Prostate gland (tissue), 2 donors: Measurements from ENCODE around the gene MFAP2.

Experiments used
- POLR2A ChIP-seq: fragments of 450-650 bp; IDR thresholded peaks from one replicate; pipeline ENCODE4 v1.6.1; 2016; ENCODE audit warnings: antibody characterized with exemption, mild to moderate bottlenecking
- TF ChIP-seq, protein P1 (sequence below), 4 experiments: fragments of 200-600 bp in 2 of 4; fragments of 450-650 bp in 2 of 4; sonication (generic) in 2 of 4; IDR thresholded peaks; 1 replicate in 3 of 4; 2 replicates in 1 of 4; pipeline ENCODE4 v1.5.1; 2016 to 2019; ENCODE audit warnings: antibody characterized with exemption in 4 of 4, mild to moderate bottlenecking in 2 of 4, moderate library complexity in 2 of 4

DNA sequence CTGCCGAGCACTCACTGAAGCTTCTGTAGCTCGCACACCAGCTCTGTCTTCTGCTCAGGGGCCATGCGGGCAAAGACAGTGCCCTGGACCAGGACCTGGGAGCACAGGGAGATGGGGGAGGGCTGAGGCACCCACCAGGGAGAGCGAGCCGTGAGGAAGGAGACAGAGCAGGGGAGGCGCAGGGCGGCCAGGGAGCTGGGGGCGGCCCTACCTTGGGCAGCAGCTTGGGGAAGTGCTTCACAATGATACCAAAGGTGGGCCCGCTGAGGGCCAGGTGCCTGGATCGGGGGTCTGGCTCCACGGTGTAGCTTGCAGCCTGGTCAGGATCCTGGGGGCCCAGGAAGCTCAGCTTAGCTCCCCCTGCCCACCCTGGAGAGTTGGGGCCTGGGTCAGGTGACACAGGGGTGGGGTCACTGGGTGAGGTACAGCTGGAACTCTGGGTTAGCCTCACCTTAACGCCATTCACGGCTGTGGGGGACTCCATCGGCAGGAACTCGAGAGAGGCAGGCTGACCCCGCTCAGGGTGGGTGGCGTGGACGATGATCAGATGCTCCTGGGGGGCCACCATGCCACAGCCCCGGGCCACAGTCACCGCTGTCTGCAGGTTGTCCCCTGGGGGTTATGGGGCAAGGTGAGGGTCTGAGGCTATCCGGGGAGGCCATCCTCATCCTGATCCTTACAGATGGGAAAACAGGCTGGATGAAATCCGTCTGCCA, 9.4 kb upstream of the MFAP2 start:
- TF ChIP-seq, protein P1, sequence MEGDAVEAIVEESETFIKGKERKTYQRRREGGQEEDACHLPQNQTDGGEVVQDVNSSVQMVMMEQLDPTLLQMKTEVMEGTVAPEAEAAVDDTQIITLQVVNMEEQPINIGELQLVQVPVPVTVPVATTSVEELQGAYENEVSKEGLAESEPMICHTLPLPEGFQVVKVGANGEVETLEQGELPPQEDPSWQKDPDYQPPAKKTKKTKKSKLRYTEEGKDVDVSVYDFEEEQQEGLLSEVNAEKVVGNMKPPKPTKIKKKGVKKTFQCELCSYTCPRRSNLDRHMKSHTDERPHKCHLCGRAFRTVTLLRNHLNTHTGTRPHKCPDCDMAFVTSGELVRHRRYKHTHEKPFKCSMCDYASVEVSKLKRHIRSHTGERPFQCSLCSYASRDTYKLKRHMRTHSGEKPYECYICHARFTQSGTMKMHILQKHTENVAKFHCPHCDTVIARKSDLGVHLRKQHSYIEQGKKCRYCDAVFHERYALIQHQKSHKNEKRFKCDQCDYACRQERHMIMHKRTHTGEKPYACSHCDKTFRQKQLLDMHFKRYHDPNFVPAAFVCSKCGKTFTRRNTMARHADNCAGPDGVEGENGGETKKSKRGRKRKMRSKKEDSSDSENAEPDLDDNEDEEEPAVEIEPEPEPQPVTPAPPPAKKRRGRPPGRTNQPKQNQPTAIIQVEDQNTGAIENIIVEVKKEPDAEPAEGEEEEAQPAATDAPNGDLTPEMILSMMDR (IDR thresholded peaks at IDR 0.05), result no peak
- TF ChIP-seq POLR2A, result no peak
